Esophagus muscularis mucosa (tissue), 4 donors: ENCODE measurements around the gene IQCB1. TPM values are rescaled to one million over a fixed set of nuclear protein-coding genes. Genes with fewer than 3 reads are reported as not detected.
"Not testable (repeated sequence)": the region's sequence is repeated elsewhere in the genome, so short reads cannot be mapped to it uniquely, and the experiment has no call there.

Experiments used
- DNase-seq: peaks from one replicate; pipeline ENCODE4 v3.0.0-alpha.2; 2017; ENCODE audit errors: extremely low spot score
- H3K27ac ChIP-seq, 4 donors: fragments of 200-600 bp; sonication (generic); replicated peaks in 1 of 4; 1 replicate in 3 of 4; 2 replicates in 1 of 4; pipeline ENCODE4 v1.5.1; 2016 to 2019; ENCODE audit warnings: mild to moderate bottlenecking in 1 of 4
- H3K27me3 ChIP-seq, 4 donors: fragments of 200-600 bp; sonication (generic); one replicate each; pipeline versions ENCODE4 v1.5.1 to v1.6.0; 2016 to 2019
- H3K36me3 ChIP-seq, 4 donors: fragments of 200-600 bp; sonication (generic); one replicate each; pipeline ENCODE4 v1.5.1; 2016 to 2019
- H3K4me1 ChIP-seq, 4 donors: fragments of 200-600 bp; sonication (generic); one replicate each; pipeline ENCODE4 v1.5.1; 2016 to 2019
- H3K4me3 ChIP-seq, 4 donors: fragments of 200-600 bp; sonication (generic); 1 replicate in 2 of 4; 2 replicates in 2 of 4; pipeline ENCODE4 v1.5.1; 2016 to 2019; ENCODE audit warnings: mild to moderate bottlenecking in 4 of 4, moderate library complexity in 1 of 4
- H3K9me3 ChIP-seq, 4 donors: fragments of 200-600 bp; sonication (generic); 1 replicate in 3 of 4; 2 replicates in 1 of 4; pipeline ENCODE4 v1.5.1; 2016 to 2019
- CTCF ChIP-seq, 3 experiments: fragments of 200-600 bp in 2 of 3; fragments of 450-650 bp in 1 of 3; sonication (generic) in 2 of 3; IDR thresholded peaks; one replicate each; pipeline ENCODE4 v1.5.1; 2017 to 2019; ENCODE audit warnings: antibody characterized with exemption in 3 of 3, mild to moderate bottlenecking in 2 of 3, moderate library complexity in 1 of 3
- EP300 ChIP-seq: sonication (generic); formaldehyde crosslinking; IDR thresholded peaks from one replicate; pipeline ENCODE4 v1.6.1; 2017; ENCODE audit warnings: antibody characterized with exemption
- POLR2A ChIP-seq: fragments of 450-650 bp; IDR thresholded peaks from one replicate; pipeline ENCODE4 v1.6.1; 2017; ENCODE audit warnings: antibody characterized with exemption, moderate library complexity, mild to moderate bottlenecking, low read depth
- POLR2AphosphoS5 ChIP-seq, 2 donors: sonication (generic); formaldehyde crosslinking; IDR thresholded peaks; one replicate each; pipeline ENCODE4 v1.6.1; 2017; ENCODE audit warnings: antibody characterized with exemption in 2 of 2
- WGBS: methylation state at CpG from one replicate; pipeline ENCODE4 v1.1.5; 2018; 5-methylcytosine and 5-hydroxymethylcytosine counted together
- intact Hi-C: fragments of 100-400 bp; cut with DNase I; formaldehyde crosslinking; loops from one replicate; pipeline ENCODE4 v1.15.1; 2023
- total RNA-seq, 4 donors: library from RNA; depleted of rRNA; stranded (reverse); fragments of >200 nt; gene quantifications; one replicate each; pipeline versions ENCODE4 v1.1.0 to v1.2.1, GENCODE V29; 2016

Gene IQCB1
- total RNA-seq, 4 donors from 2014 or later, result 10.4 to 15.6 (median 11.7) TPM

- no peak for TF ChIP-seq EP300
- TF ChIP-seq POLR2AphosphoS5 (IDR thresholded peaks at IDR 0.05), result no peak
- no peak for TF ChIP-seq POLR2A
- no peak for TF ChIP-seq CTCF (IDR thresholded peaks at IDR 0.05)
- 96% methylated on average over 7 of the region's 7 CpGs for WGBS
- Histone ChIP-seq H3K4me1 (no peaks in the 10 kb centered on the region), H3K4me3 (no peak overlapping the region), H3K27me3 (no peaks in the 10 kb centered on the region), H3K36me3 (peaks cover 26 to 83% (median 44%) of the 10 kb centered on the region in 4 donors), H3K27ac (no peak overlapping the region), H3K9me3 (no peaks in the 10 kb centered on the region)
- intact Hi-C loops, result no loop called here
- DNase-seq, result no peak
Measured at GRCh38 chr3:121781611-121782010, 53.2 kb downstream of the IQCB1 start.

GRCh38 chr3:121775095-121775494, 59.8 kb downstream of the IQCB1 start:
- intact Hi-C loops, H3K27ac ChIP-seq, H3K9me3 ChIP-seq, H3K4me3 ChIP-seq, DNase-seq, H3K4me1 ChIP-seq, H3K27me3 ChIP-seq: not testable (repeated sequence)
- 100% methylated on average over 4 of the region's 4 CpGs for WGBS
- peaks cover 38 to 100% (median 71%) of the 10 kb centered on the region in 4 donors for H3K36me3 ChIP-seq

GRCh38 chr3:121769246-121769645, 65.6 kb downstream of the IQCB1 start:
- intact Hi-C loops, result no loop called here
- TF ChIP-seq POLR2AphosphoS5 (IDR thresholded peaks at IDR 0.05), result no peak
- no peak for TF ChIP-seq EP300
- TF ChIP-seq CTCF (IDR thresholded peaks at IDR 0.05), result no peak
- no peak for TF ChIP-seq POLR2A
- H3K27me3 ChIP-seq, result no peaks in the 10 kb centered on the region
- H3K27ac ChIP-seq, result no peak overlapping the region
- H3K4me3 ChIP-seq, result no peak overlapping the region
- H3K9me3 ChIP-seq, result no peaks in the 10 kb centered on the region
- DNase-seq, result no peak
- 100% methylated on average over 1 of the region's 1 CpG for WGBS
- peaks cover 28 to 63% (median 43%) of the 10 kb centered on the region in 4 donors for H3K36me3 ChIP-seq
- no peaks in the 10 kb centered on the region for H3K4me1 ChIP-seq

GRCh38 chr3:121768452-121768851, 66.4 kb downstream of the IQCB1 start:
- peaks cover 28 to 55% (median 39%) of the 10 kb centered on the region in 4 donors for H3K36me3 ChIP-seq
- TF ChIP-seq POLR2A (no peak), EP300 (no peak), CTCF (IDR thresholded peaks at IDR 0.05) (no peak), POLR2AphosphoS5 (IDR thresholded peaks at IDR 0.05) (no peak)
- H3K9me3 ChIP-seq, result no peaks in the 10 kb centered on the region
- no peak overlapping the region for H3K4me3 ChIP-seq
- intact Hi-C loops, result no loop called here
- no peaks in the 10 kb centered on the region for H3K4me1 ChIP-seq
- no peaks in the 10 kb centered on the region for H3K27me3 ChIP-seq
- H3K27ac ChIP-seq, result no peak overlapping the region
- no peak for DNase-seq
- WGBS, result 92% methylated on average over 2 of the region's 2 CpGs

- no peak for TF ChIP-seq POLR2A
- TF ChIP-seq POLR2AphosphoS5 (IDR thresholded peaks at IDR 0.05), result no peak
- no peak for TF ChIP-seq EP300
- TF ChIP-seq CTCF (IDR thresholded peaks at IDR 0.05), result no peak
- DNase-seq, result no peak
- intact Hi-C loops, result no loop called here
- 79% methylated on average over 3 of the region's 3 CpGs for WGBS
- no peak overlapping the region for H3K4me3 ChIP-seq
- no peaks in the 10 kb centered on the region for H3K36me3 ChIP-seq
- H3K27me3 ChIP-seq, result peaks cover 0 to 7% (median 0%) of the 10 kb centered on the region in 4 donors
- H3K27ac ChIP-seq, result no peak overlapping the region
- no peaks in the 10 kb centered on the region for H3K4me1 ChIP-seq
- H3K9me3 ChIP-seq, result no peaks in the 10 kb centered on the region
Measured at GRCh38 chr3:121759541-121760202, 75.2 kb downstream of the IQCB1 start.
